Upper lobe of left lung (tissue), 4 donors: ENCODE results near the gene FNDC1.
"Not testable (repeated sequence)": the region's sequence is repeated elsewhere in the genome, so short reads cannot be mapped to it uniquely, and the experiment has no call there.

ENCODE experiments used
- POLR2AphosphoS5 ChIP-seq, 2 donors: sonication (generic); formaldehyde crosslinking; IDR thresholded peaks; one replicate each; pipeline ENCODE4 v1.5.1; 2017; ENCODE audit warnings: antibody characterized with exemption in 2 of 2
- TF ChIP-seq, protein P1 (sequence below), 6 experiments: fragments of 450-650 bp in 4 of 6; fragments of 200-600 bp in 2 of 6; sonication (generic) in 2 of 6; IDR thresholded peaks; one replicate each; pipeline ENCODE4 v1.5.1; 2016 to 2019; ENCODE audit warnings: antibody characterized with exemption in 6 of 6

GRCh38 chr6:159123831-159124230 lies 45.4 kb upstream of the FNDC1 start:
- TF ChIP-seq, protein P1, sequence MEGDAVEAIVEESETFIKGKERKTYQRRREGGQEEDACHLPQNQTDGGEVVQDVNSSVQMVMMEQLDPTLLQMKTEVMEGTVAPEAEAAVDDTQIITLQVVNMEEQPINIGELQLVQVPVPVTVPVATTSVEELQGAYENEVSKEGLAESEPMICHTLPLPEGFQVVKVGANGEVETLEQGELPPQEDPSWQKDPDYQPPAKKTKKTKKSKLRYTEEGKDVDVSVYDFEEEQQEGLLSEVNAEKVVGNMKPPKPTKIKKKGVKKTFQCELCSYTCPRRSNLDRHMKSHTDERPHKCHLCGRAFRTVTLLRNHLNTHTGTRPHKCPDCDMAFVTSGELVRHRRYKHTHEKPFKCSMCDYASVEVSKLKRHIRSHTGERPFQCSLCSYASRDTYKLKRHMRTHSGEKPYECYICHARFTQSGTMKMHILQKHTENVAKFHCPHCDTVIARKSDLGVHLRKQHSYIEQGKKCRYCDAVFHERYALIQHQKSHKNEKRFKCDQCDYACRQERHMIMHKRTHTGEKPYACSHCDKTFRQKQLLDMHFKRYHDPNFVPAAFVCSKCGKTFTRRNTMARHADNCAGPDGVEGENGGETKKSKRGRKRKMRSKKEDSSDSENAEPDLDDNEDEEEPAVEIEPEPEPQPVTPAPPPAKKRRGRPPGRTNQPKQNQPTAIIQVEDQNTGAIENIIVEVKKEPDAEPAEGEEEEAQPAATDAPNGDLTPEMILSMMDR (IDR thresholded peaks at IDR 0.05), result not testable (repeated sequence)
- TF ChIP-seq POLR2AphosphoS5 (IDR thresholded peaks at IDR 0.05), result not testable (repeated sequence)
